Sigmoid colon (tissue), 7 donors: ENCODE data around the gene SUCO. TPM values are rescaled to one million over a fixed set of nuclear protein-coding genes. Genes with fewer than 3 reads are reported as not detected.

ENCODE experiments used
- DNase-seq: peaks from one replicate; pipeline ENCODE4 v3.0.0-alpha.2; 2019
- H3K27ac ChIP-seq, 4 donors: fragments of 200-600 bp; sonication (generic); one replicate each; pipeline ENCODE4 v1.5.1; 2016 to 2019; ENCODE audit warnings: mild to moderate bottlenecking in 1 of 4
- H3K27me3 ChIP-seq, 3 donors: fragments of 200-600 bp; sonication (generic); one replicate each; pipeline ENCODE4 v1.5.1; 2019; ENCODE audit warnings: mild to moderate bottlenecking in 1 of 3
- H3K36me3 ChIP-seq, 4 donors: fragments of 200-600 bp; sonication (generic); one replicate each; pipeline ENCODE4 v1.5.1; 2016 to 2019
- H3K4me1 ChIP-seq, 4 donors: fragments of 200-600 bp; sonication (generic); one replicate each; pipeline ENCODE4 v1.5.1; 2017 to 2019
- H3K4me3 ChIP-seq, 4 donors: fragments of 200-600 bp; sonication (generic); one replicate each; pipeline ENCODE4 v1.5.1; 2017 to 2019; ENCODE audit warnings: mild to moderate bottlenecking in 2 of 4, moderate library complexity in 1 of 4
- H3K9me3 ChIP-seq, 4 donors: fragments of 200-600 bp in 3 of 4; sonication (generic) in 3 of 4; one replicate each; pipeline versions ENCODE4 v1.5.1 to v1.6.1; 2013 to 2019
- EP300 ChIP-seq, 4 donors: sonication (generic); formaldehyde crosslinking; IDR thresholded peaks; one replicate each; pipeline ENCODE4 v1.6.1; 2017; ENCODE audit warnings: antibody characterized with exemption in 4 of 4
- POLR2A ChIP-seq, 2 donors: fragments of 450-650 bp; IDR thresholded peaks; one replicate each; pipeline ENCODE4 v1.6.1; 2016; ENCODE audit warnings: antibody characterized with exemption in 2 of 2, mild to moderate bottlenecking in 2 of 2, moderate library complexity in 2 of 2
- POLR2AphosphoS5 ChIP-seq, 4 donors: sonication (generic); formaldehyde crosslinking; IDR thresholded peaks; one replicate each; pipeline ENCODE4 v1.6.1; 2017; ENCODE audit warnings: antibody characterized with exemption in 4 of 4
- WGBS, 2 donors: extraction: QIAGEN DNeasy Blood & Tissue Kit; methylation state at CpG; one replicate each; pipeline ENCODE4 v1.1.7; 2013; 5-methylcytosine and 5-hydroxymethylcytosine counted together
- intact Hi-C: fragments of 100-400 bp; cut with DNase I; formaldehyde crosslinking; loops from one replicate; pipeline ENCODE4 v1.15.1; 2023
- polyA plus RNA-seq, 3 donors: library from polyadenylated mRNA; stranded (reverse); fragments of 200-250 nt; gene quantifications; one replicate each; pipeline ENCODE4 v1.2.3, GENCODE V29; 2013
- total RNA-seq, 4 donors: library from RNA; depleted of rRNA; stranded (reverse); fragments of >200 nt; gene quantifications; one replicate each; pipeline ENCODE4 v1.1.0, GENCODE V29; 2016
- TF ChIP-seq, protein P1 (sequence below), 4 experiments: fragments of 450-650 bp in 3 of 4; fragments of 200-600 bp in 1 of 4; IDR thresholded peaks; one replicate each; pipeline ENCODE4 v1.5.1; 2016 to 2019; ENCODE audit warnings: antibody characterized with exemption in 4 of 4, mild to moderate bottlenecking in 3 of 4, moderate library complexity in 2 of 4
- donor health status: healthy with polysubstance abuse.
- donor health status: Bipolar disorder and iron deficiency.
- donor health status: healthy.

SUCO gene
- total and polyA plus RNA-seq, 7 donors, result 1.8 to 36.6 (median 27.4) TPM

DNA sequence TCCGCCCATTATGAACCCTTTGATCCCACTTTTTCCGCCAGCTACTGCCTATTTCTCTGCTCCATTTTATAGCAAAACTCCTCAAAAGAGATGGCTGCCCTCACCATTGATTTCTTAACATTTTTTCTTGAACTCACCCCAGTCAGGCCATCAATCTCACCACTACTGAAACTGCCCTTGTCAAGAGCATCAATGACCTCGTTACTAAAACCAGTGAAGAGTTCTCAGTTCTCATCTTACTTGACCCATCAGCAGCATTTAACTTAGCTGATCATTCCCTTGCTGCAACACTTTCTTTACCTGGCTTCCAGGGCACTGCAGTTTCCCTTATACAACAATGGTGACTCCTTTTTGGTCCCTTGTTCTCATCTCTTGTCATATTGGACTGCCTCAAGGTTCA lies 90.8 kb downstream of the SUCO start:
- H3K4me3 ChIP-seq, result no peak overlapping the region
- H3K27ac ChIP-seq, result no peak overlapping the region
- H3K36me3 ChIP-seq, result no peaks in the 10 kb centered on the region
- intact Hi-C loops, result no loop called here
- TF ChIP-seq POLR2AphosphoS5 (IDR thresholded peaks at IDR 0.05), result no peak
- no peak for TF ChIP-seq POLR2A (IDR thresholded peaks at IDR 0.05)
- TF ChIP-seq, protein P1, sequence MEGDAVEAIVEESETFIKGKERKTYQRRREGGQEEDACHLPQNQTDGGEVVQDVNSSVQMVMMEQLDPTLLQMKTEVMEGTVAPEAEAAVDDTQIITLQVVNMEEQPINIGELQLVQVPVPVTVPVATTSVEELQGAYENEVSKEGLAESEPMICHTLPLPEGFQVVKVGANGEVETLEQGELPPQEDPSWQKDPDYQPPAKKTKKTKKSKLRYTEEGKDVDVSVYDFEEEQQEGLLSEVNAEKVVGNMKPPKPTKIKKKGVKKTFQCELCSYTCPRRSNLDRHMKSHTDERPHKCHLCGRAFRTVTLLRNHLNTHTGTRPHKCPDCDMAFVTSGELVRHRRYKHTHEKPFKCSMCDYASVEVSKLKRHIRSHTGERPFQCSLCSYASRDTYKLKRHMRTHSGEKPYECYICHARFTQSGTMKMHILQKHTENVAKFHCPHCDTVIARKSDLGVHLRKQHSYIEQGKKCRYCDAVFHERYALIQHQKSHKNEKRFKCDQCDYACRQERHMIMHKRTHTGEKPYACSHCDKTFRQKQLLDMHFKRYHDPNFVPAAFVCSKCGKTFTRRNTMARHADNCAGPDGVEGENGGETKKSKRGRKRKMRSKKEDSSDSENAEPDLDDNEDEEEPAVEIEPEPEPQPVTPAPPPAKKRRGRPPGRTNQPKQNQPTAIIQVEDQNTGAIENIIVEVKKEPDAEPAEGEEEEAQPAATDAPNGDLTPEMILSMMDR (IDR thresholded peaks at IDR 0.05), result no peak
- no peak for TF ChIP-seq EP300 (IDR thresholded peaks at IDR 0.05)
- H3K4me1 ChIP-seq, result no peaks in the 10 kb centered on the region
- no peaks in the 10 kb centered on the region for H3K27me3 ChIP-seq
- WGBS, 2 donors, result 86 to 88% methylated on average over 3 of the region's 3 CpGs
- no peak for DNase-seq
- H3K9me3 ChIP-seq, result peaks cover 0 to 9% (median 6%) of the 10 kb centered on the region in 4 donors

DNA sequence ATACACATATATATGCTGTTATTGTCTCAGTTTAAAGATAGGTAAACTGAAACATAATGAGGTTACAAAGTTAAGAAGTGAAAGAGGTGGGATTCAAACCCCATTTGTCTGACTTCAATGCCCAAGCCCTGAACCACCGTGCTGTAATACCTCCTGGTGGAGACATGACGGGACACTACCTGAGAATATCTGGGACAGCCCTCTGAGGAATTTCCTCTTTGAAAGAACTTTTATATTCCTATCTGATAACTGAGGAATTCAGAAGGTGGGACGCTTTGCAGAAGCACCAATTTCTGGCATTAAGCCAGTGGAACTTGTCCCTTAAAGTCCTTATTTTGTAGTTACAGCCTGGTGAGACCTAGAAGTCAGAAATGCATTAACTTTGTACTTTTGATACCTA lies 93.9 kb downstream of the SUCO start:
- DNase-seq, result no peak
- Histone ChIP-seq H3K27me3 (no peaks in the 10 kb centered on the region), H3K9me3 (no peaks in the 10 kb centered on the region), H3K36me3 (no peaks in the 10 kb centered on the region), H3K4me3 (no peak overlapping the region), H3K4me1 (no peaks in the 10 kb centered on the region), H3K27ac (no peak overlapping the region)
- 40 to 55% methylated on average over 3 of the region's 3 CpGs for WGBS, 2 donors
- TF ChIP-seq, protein P1 (IDR thresholded peaks at IDR 0.05), result no peak
- TF ChIP-seq POLR2A (IDR thresholded peaks at IDR 0.05), result no peak
- intact Hi-C loops, result no loop called here

GRCh38 chr1:172627702-172628101 lies 94.8 kb downstream of the SUCO start:
- H3K4me1 ChIP-seq, result no peaks in the 10 kb centered on the region
- H3K4me3 ChIP-seq, result no peak overlapping the region
- WGBS, 2 donors, result 67 to 78% methylated on average over 3 of the region's 3 CpGs
- no peak for DNase-seq
- TF ChIP-seq EP300 (IDR thresholded peaks at IDR 0.05), result no peak
- no peaks in the 10 kb centered on the region for H3K27me3 ChIP-seq
- peaks cover 0 to 6% (median 0%) of the 10 kb centered on the region in 4 donors for H3K9me3 ChIP-seq
- no peaks in the 10 kb centered on the region for H3K36me3 ChIP-seq
- no peak overlapping the region for H3K27ac ChIP-seq
- intact Hi-C loops, result no loop called here

GRCh38 chr1:172628401-172628800 lies 95.5 kb downstream of the SUCO start:
- no peak for DNase-seq
- Histone ChIP-seq H3K27ac (no peak overlapping the region), H3K9me3 (peaks cover 0 to 6% (median 0%) of the 10 kb centered on the region in 4 donors), H3K4me1 (no peaks in the 10 kb centered on the region), H3K36me3 (no peaks in the 10 kb centered on the region), H3K4me3 (no peak overlapping the region), H3K27me3 (no peaks in the 10 kb centered on the region)
- TF ChIP-seq POLR2A (IDR thresholded peaks at IDR 0.05) (no peak), POLR2AphosphoS5 (IDR thresholded peaks at IDR 0.05) (no peak), EP300 (IDR thresholded peaks at IDR 0.05) (no peak)
- TF ChIP-seq, protein P1 (IDR thresholded peaks at IDR 0.05), result no peak
- intact Hi-C loops, result no loop called here
- WGBS, 2 donors, result 83 to 85% methylated on average over 4 of the region's 4 CpGs

GRCh38 chr1:172629170-172629569 lies 96.2 kb downstream of the SUCO start:
- intact Hi-C loops, result no loop called here
- Histone ChIP-seq H3K4me1 (no peaks in the 10 kb centered on the region), H3K4me3 (no peak overlapping the region), H3K27ac (no peak overlapping the region), H3K27me3 (no peaks in the 10 kb centered on the region), H3K9me3 (peaks cover 0 to 6% (median 0%) of the 10 kb centered on the region in 4 donors), H3K36me3 (no peaks in the 10 kb centered on the region)
- no peak for DNase-seq
- WGBS, 2 donors, result 93% methylated on average over 2 of the region's 2 CpGs
- TF ChIP-seq POLR2A (IDR thresholded peaks at IDR 0.05) (no peak), POLR2AphosphoS5 (IDR thresholded peaks at IDR 0.05) (no peak), EP300 (IDR thresholded peaks at IDR 0.05) (no peak)
- TF ChIP-seq, protein P1 (IDR thresholded peaks at IDR 0.05), result no peak
